IMR-90 (cell line): ENCODE results near the gene RELL1.

ENCODE experiments used
- BHLHE40 ChIP-seq: fragments of 150-350 bp; IDR thresholded peaks from 2 replicates; pipeline ENCODE4 v1.6.1; 2016; ENCODE audit warnings: mild to moderate bottlenecking, low read depth, low read length
- CEBPB ChIP-seq: IDR thresholded peaks from 2 replicates; pipeline ENCODE4 v1.6.1; 2012; ENCODE audit warnings: low read depth, low read length, improper control_type of control experiment
- MAZ ChIP-seq: IDR thresholded peaks from 2 replicates; pipeline ENCODE4 v1.6.1; 2012; ENCODE audit warnings: low read depth, mild to moderate bottlenecking, low read length, improper control_type of control experiment, moderate library complexity, borderline replicate concordance
- MXI1 ChIP-seq: IDR thresholded peaks from 2 replicates; pipeline ENCODE4 v1.6.1; 2012; ENCODE audit warnings: low read depth, mild to moderate bottlenecking, low read length, moderate library complexity, borderline replicate concordance
- POLR2A ChIP-seq: IDR thresholded peaks from 2 replicates; pipeline ENCODE4 v1.6.1; 2012; ENCODE audit warnings: mild to moderate bottlenecking, low read depth, low read length
- RAD21 ChIP-seq: IDR thresholded peaks from 2 replicates; pipeline ENCODE4 v1.6.1; 2012; ENCODE audit warnings: low read length, improper control_type of control experiment
- RFX5 ChIP-seq: IDR thresholded peaks from 2 replicates; pipeline ENCODE4 v1.8.0; 2012; ENCODE audit warnings: low read depth, mild to moderate bottlenecking, low read length, moderate library complexity
- SMC3 ChIP-seq: fragments of 150-350 bp; IDR thresholded peaks from 2 replicates; pipeline ENCODE4 v1.6.1; 2016; ENCODE audit warnings: low read depth, mild to moderate bottlenecking, antibody characterized with exemption, low read length, moderate library complexity
- TF ChIP-seq, protein P1 (sequence below): conservative IDR thresholded peaks from 2 replicates; pipeline ENCODE4 v1.5.1; 2012; ENCODE audit warnings: mild to moderate bottlenecking, low read depth, low read length, improper control_type of control experiment

DNA sequence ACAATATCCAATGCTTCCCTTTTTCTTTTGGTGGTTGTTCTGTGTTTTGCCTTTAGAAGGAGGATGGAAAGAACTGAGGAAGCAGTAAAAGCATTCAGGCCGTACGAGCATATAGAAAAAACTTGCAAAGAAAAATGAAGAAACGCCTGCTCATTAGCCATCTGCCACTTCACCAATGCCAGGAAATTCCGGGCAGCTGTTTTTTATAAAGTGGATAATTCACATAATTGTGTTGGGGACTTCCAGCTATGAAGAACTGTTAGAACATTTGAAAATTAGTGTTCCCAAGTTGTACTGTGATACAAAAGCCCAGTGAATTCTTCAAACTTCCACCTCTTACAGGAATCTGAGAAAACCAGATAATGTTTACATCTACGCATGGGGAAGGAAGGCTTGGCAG lies 11.7 kb downstream of the RELL1 start:
- TF ChIP-seq CEBPB (no peak), RAD21 (no peak), MXI1 (no peak), POLR2A (no peak), BHLHE40 (no peak), MAZ (no peak), RFX5 (no peak), SMC3 (no peak)
- TF ChIP-seq, protein P1, sequence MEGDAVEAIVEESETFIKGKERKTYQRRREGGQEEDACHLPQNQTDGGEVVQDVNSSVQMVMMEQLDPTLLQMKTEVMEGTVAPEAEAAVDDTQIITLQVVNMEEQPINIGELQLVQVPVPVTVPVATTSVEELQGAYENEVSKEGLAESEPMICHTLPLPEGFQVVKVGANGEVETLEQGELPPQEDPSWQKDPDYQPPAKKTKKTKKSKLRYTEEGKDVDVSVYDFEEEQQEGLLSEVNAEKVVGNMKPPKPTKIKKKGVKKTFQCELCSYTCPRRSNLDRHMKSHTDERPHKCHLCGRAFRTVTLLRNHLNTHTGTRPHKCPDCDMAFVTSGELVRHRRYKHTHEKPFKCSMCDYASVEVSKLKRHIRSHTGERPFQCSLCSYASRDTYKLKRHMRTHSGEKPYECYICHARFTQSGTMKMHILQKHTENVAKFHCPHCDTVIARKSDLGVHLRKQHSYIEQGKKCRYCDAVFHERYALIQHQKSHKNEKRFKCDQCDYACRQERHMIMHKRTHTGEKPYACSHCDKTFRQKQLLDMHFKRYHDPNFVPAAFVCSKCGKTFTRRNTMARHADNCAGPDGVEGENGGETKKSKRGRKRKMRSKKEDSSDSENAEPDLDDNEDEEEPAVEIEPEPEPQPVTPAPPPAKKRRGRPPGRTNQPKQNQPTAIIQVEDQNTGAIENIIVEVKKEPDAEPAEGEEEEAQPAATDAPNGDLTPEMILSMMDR, result no peak
